NCI-H2081 treated with DMSO at 0.1 percent for 48 hours (cell line): ENCODE results near the gene PRDM13.
A peak's percentile ranks its signal among the peaks of the same experiment; 100 is the strongest.
"Not testable (repeated sequence)": the region's sequence is repeated elsewhere in the genome, so short reads cannot be mapped to it uniquely, and the experiment has no call there.

ENCODE experiments used
- DNase-seq: peaks from one replicate; lab custom pipeline; 2025; lab: John Stamatoyannopoulos, UW

Gene PRDM13

GRCh38 chr6:99606656-99607415, at the start of gene PRDM13:
PRDM13 (plus strand) TSS chr6:99606833; CDS start chr6:99607035, 202 bp downstream.
- no peak for DNase-seq

GRCh38 chr6:99559057-99559456, 47.6 kb upstream of the PRDM13 start:
- no peak for DNase-seq

- DNase-seq = no peak
These were observed 46.0 kb upstream of the PRDM13 start for GRCh38 chr6:99560668-99561067.

- DNase-seq = no peak
These were observed 43.4 kb upstream of the PRDM13 start for GRCh38 chr6:99563056-99563723.

GRCh38 chr6:99568103-99568933, 38.3 kb upstream of the PRDM13 start, which contains the start of gene CCNC:
CCNC (minus strand) TSS chr6:99568660; CDS start chr6:99568527, 133 bp downstream.
- peak; percentile 72 for DNase-seq

- DNase-seq = no peak
These were observed 32.5 kb upstream of the PRDM13 start for GRCh38 chr6:99573980-99574617.

GRCh38 chr6:99575544-99576227, 30.9 kb upstream of the PRDM13 start:
- no peak for DNase-seq

- no peak for DNase-seq
These were observed 26.9 kb upstream of the PRDM13 start for GRCh38 chr6:99579781-99580180.

- DNase-seq = no peak
These were observed 18.8 kb upstream of the PRDM13 start for GRCh38 chr6:99587792-99588191.

- DNase-seq = no peak
These were observed 17.9 kb upstream of the PRDM13 start for GRCh38 chr6:99588618-99589289.

GRCh38 chr6:99589290-99589672, 17.4 kb upstream of the PRDM13 start:
- DNase-seq = no peak

GRCh38 chr6:99589907-99590493, 16.6 kb upstream of the PRDM13 start:
- DNase-seq = no peak

- DNase-seq = no peak
These were observed 15.6 kb upstream of the PRDM13 start for GRCh38 chr6:99590728-99591672.

GRCh38 chr6:99591673-99592364, 14.8 kb upstream of the PRDM13 start:
- no peak for DNase-seq

- DNase-seq = no peak
These were observed 13.7 kb upstream of the PRDM13 start for GRCh38 chr6:99592900-99593299.

- DNase-seq = not testable (repeated sequence)
These were observed 11.9 kb upstream of the PRDM13 start for GRCh38 chr6:99594696-99595095.

GRCh38 chr6:99602520-99603420, 3.9 kb upstream of the PRDM13 start:
- DNase-seq = no peak
